OCI-LY1 (cell line): ENCODE measurements around the gene CASS4.

ENCODE experiments used
- H2AFZ ChIP-seq: fragments of 200-600 bp; sonication (generic), shearing (Covaris generic); 2 replicates; pipeline ENCODE4 v1.6.0; 2014; ENCODE audit warnings: antibody characterized with exemption, mild to moderate bottlenecking, low read length
- H3F3A ChIP-seq: fragments of 200-600 bp; sonication (generic), shearing (Covaris generic); 2 replicates; pipeline ENCODE4 v1.6.0; 2014; ENCODE audit warnings: mild to moderate bottlenecking, antibody characterized with exemption, low read length, moderate library complexity; ENCODE audit not compliant: insufficient read depth
- H3K27ac ChIP-seq: fragments of 200-600 bp; sonication (generic); 2 replicates; pipeline ENCODE4 v1.5.1; 2014; ENCODE audit warnings: low read length, mixed run types, mild to moderate bottlenecking, low read depth; ENCODE audit not compliant: poor library complexity, severe bottlenecking
- H3K27me3 ChIP-seq: fragments of 200-600 bp; sonication (generic); 2 replicates; pipeline ENCODE4 v1.6.0; 2014; ENCODE audit warnings: antibody characterized with exemption, mild to moderate bottlenecking, low read length, moderate library complexity; ENCODE audit not compliant: insufficient read depth
- H3K36me3 ChIP-seq: fragments of 200-600 bp; sonication (generic); 2 replicates; pipeline ENCODE4 v1.6.1; 2014; ENCODE audit warnings: mild to moderate bottlenecking, antibody characterized with exemption, low read length, moderate library complexity, mixed read lengths; ENCODE audit not compliant: insufficient read depth
- H3K4me1 ChIP-seq: fragments of 200-600 bp; sonication (generic); 2 replicates; pipeline ENCODE4 v1.5.1; 2014; ENCODE audit warnings: mild to moderate bottlenecking, low read length, moderate library complexity; ENCODE audit not compliant: insufficient read depth, severe bottlenecking
- H3K4me2 ChIP-seq: fragments of 200-600 bp; sonication (generic), shearing (Covaris generic); 2 replicates; pipeline ENCODE4 v1.6.1; 2014; ENCODE audit warnings: low read length
- H3K4me3 ChIP-seq: fragments of 200-600 bp; sonication (generic); 2 replicates; pipeline ENCODE4 v1.5.1; 2014; ENCODE audit warnings: low read length, low read depth, mild to moderate bottlenecking, mixed read lengths; ENCODE audit not compliant: poor library complexity, severe bottlenecking
- H3K79me2 ChIP-seq: fragments of 200-600 bp; shearing (Covaris generic); 2 replicates; pipeline ENCODE4 v1.6.1; 2016; ENCODE audit warnings: mixed run types, low read length, mixed read lengths; ENCODE audit not compliant: insufficient read depth
- H3K9ac ChIP-seq: fragments of 200-600 bp; sonication (generic), shearing (Covaris generic); 2 replicates; pipeline ENCODE4 v1.6.1; 2014; ENCODE audit warnings: mild to moderate bottlenecking, low read length, mixed read lengths
- H3K9me2 ChIP-seq: fragments of 200-600 bp; sonication (generic), shearing (Covaris generic); 2 replicates; pipeline ENCODE4 v1.6.1; 2014; ENCODE audit warnings: low read depth, mild to moderate bottlenecking, low read length, mixed read lengths
- H3K9me3 ChIP-seq: fragments of 200-600 bp; shearing (Covaris generic); 2 replicates; pipeline ENCODE4 v1.6.1; 2014; ENCODE audit warnings: low read length, mixed read lengths
- H4K20me1 ChIP-seq: fragments of 200-600 bp; sonication (generic), shearing (Covaris generic); 2 replicates; pipeline ENCODE4 v1.6.0; 2016; ENCODE audit warnings: mild to moderate bottlenecking, low read length; ENCODE audit not compliant: insufficient read depth
- EZH2 ChIP-seq: fragments of 200-600 bp; sonication (generic), shearing (Covaris generic); IDR thresholded peaks from 2 replicates; pipeline ENCODE4 v1.8.0; 2017; ENCODE audit warnings: borderline replicate concordance, mixed run types, mild to moderate bottlenecking, antibody characterized with exemption, low read length, moderate library complexity, mixed read lengths
- TF ChIP-seq, protein P1 (sequence below): fragments of 200-600 bp; sonication (generic), shearing (Covaris generic); IDR thresholded peaks from 2 replicates; pipeline ENCODE4 v1.5.1; 2017; ENCODE audit warnings: mild to moderate bottlenecking, antibody characterized with exemption, low read length, moderate library complexity, mixed read lengths

CASS4 gene

DNA sequence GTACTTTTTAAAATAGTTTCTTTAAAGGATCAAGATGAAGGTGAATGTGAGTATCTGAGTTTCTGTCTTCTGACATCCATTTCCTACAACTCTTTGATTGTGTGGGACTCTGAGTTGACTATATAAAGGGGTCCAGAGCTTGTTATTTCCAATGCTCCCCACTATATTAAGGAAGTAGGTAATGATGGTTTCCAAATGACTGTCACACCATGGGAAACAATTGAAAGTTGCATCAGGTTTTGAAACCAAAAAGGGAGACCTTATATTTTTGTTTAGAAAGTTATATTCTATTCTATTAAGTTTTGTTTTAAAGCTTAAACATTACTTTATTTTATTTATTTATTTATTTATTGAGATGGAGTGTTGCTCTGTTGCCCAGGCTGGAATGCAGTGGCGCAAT, 11.2 kb downstream of the CASS4 start:
- Histone ChIP-seq H3K79me2 (no peaks in the 10 kb centered on the region), H3K4me1 (no peaks in the 10 kb centered on the region), H3K27ac (no peak overlapping the region), H3K4me3 (no peak overlapping the region), H4K20me1 (no peaks in the 10 kb centered on the region), H2AFZ (no peak overlapping the region), H3K27me3 (no peaks in the 10 kb centered on the region), H3K9me3 (no peaks in the 10 kb centered on the region), H3F3A (no peaks in the 10 kb centered on the region), H3K36me3 (no peaks in the 10 kb centered on the region), H3K4me2 (no peak overlapping the region), H3K9ac (no peak overlapping the region), H3K9me2 (no peaks in the 10 kb centered on the region)
- TF ChIP-seq, protein P1, sequence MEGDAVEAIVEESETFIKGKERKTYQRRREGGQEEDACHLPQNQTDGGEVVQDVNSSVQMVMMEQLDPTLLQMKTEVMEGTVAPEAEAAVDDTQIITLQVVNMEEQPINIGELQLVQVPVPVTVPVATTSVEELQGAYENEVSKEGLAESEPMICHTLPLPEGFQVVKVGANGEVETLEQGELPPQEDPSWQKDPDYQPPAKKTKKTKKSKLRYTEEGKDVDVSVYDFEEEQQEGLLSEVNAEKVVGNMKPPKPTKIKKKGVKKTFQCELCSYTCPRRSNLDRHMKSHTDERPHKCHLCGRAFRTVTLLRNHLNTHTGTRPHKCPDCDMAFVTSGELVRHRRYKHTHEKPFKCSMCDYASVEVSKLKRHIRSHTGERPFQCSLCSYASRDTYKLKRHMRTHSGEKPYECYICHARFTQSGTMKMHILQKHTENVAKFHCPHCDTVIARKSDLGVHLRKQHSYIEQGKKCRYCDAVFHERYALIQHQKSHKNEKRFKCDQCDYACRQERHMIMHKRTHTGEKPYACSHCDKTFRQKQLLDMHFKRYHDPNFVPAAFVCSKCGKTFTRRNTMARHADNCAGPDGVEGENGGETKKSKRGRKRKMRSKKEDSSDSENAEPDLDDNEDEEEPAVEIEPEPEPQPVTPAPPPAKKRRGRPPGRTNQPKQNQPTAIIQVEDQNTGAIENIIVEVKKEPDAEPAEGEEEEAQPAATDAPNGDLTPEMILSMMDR: no peak
- no peak for TF ChIP-seq EZH2

- Histone ChIP-seq H3K27me3 (no peaks in the 10 kb centered on the region), H2AFZ (no peak overlapping the region), H3K79me2 (no peaks in the 10 kb centered on the region), H4K20me1 (no peaks in the 10 kb centered on the region), H3F3A (no peaks in the 10 kb centered on the region), H3K9ac (no peak overlapping the region), H3K9me3 (no peaks in the 10 kb centered on the region), H3K27ac (no peak overlapping the region), H3K4me3 (no peak overlapping the region), H3K9me2 (no peaks in the 10 kb centered on the region), H3K36me3 (no peaks in the 10 kb centered on the region), H3K4me1 (no peaks in the 10 kb centered on the region), H3K4me2 (no peak overlapping the region)
- TF ChIP-seq, protein P1: no peak
- no peak for TF ChIP-seq EZH2
Observed at GRCh38 chr20:56423886-56424285, 11.8 kb downstream of the CASS4 start.

DNA sequence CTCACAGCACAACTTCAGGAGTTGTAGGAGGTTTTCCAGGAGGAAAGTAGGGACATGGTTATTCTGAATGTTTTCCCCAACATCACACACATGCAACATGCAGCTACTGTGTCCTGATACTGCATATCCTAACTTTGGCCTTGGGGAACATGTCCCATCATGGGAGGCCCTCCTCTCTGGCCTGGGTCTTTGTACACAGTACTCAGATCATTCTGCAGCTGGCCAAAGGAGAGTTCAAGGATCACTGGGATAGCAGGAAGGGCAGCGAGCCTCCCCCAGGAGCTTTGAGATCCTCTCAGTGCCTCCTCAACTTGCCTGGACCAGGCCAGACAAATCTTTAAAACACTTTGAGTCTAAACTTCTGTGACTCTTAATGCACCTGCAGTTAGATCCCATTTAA, 12.9 kb downstream of the CASS4 start:
- Histone ChIP-seq H2AFZ (no peak overlapping the region), H4K20me1 (no peaks in the 10 kb centered on the region), H3K27ac (no peak overlapping the region), H3K4me3 (no peak overlapping the region), H3K36me3 (no peaks in the 10 kb centered on the region), H3K4me1 (peaks cover 9% of the 10 kb centered on the region), H3K27me3 (no peaks in the 10 kb centered on the region), H3K4me2 (no peak overlapping the region), H3K9ac (no peak overlapping the region), H3F3A (no peaks in the 10 kb centered on the region), H3K9me3 (no peaks in the 10 kb centered on the region), H3K79me2 (no peaks in the 10 kb centered on the region), H3K9me2 (no peaks in the 10 kb centered on the region)
- TF ChIP-seq, protein P1: no peak
- no peak for TF ChIP-seq EZH2
